OCI-LY3 (cell line): ENCODE results near the gene AQP1.

Experiments used
- H2AFZ ChIP-seq: fragments of 200-600, 300-600 bp; shearing (Covaris generic); 2 replicates; pipeline ENCODE4 v1.6.0; 2014; ENCODE audit warnings: antibody characterized with exemption, low read depth, low read length
- H3K27ac ChIP-seq: fragments of 200-600, 300-600 bp; sonication (generic); 2 replicates; pipeline ENCODE4 v1.5.1; 2014; ENCODE audit warnings: mild to moderate bottlenecking, low read length, moderate library complexity, mixed read lengths
- H3K27me3 ChIP-seq: fragments of 200-600, 300-600 bp; sonication (generic); 2 replicates; pipeline ENCODE4 v1.6.1; 2014; ENCODE audit warnings: low read depth, low read length, mixed read lengths
- H3K36me3 ChIP-seq: fragments of 200-600, 300-600 bp; sonication (generic); replicated peaks from 2 replicates; pipeline ENCODE3; 2014; ENCODE audit warnings: low read depth, low read length, mixed read lengths
- H3K4me1 ChIP-seq: fragments of 300-600, 200-600 bp; sonication (generic); 2 replicates; pipeline ENCODE4 v1.6.1; 2014; ENCODE audit warnings: low read length, mixed read lengths
- H3K4me2 ChIP-seq: fragments of 200-600, 300-600 bp; sonication (generic); 2 replicates; pipeline ENCODE4 v1.6.1; 2014; ENCODE audit warnings: low read length, mixed read lengths
- H3K4me3 ChIP-seq: fragments of 300-600, 200-600 bp; sonication (generic); 2 replicates; pipeline ENCODE4 v1.5.1; 2014; ENCODE audit warnings: antibody characterized with exemption, mild to moderate bottlenecking, low read length, moderate library complexity
- H3K79me2 ChIP-seq: fragments of 300-600, 200-600 bp; shearing (Covaris generic); 2 replicates; pipeline ENCODE4 v1.6.1; 2014; ENCODE audit warnings: mild to moderate bottlenecking, low read length, mixed read lengths
- H3K9ac ChIP-seq: fragments of 300-600, 200-600 bp; shearing (Covaris generic); 2 replicates; pipeline ENCODE4 v1.6.0; 2014; ENCODE audit warnings: mild to moderate bottlenecking, low read length, moderate library complexity
- H3K9me3 ChIP-seq: fragments of 200-600, 300-600 bp; shearing (Covaris generic); 2 replicates; pipeline ENCODE4 v1.6.1; 2014; ENCODE audit warnings: low read length, mixed read lengths; ENCODE audit not compliant: insufficient read depth
- H4K20me1 ChIP-seq: fragments of 200-600, 300-600 bp; sonication (generic); 2 replicates; pipeline ENCODE4 v1.6.1; 2016; ENCODE audit warnings: low read length, mixed read lengths; ENCODE audit not compliant: insufficient read depth
- CTCF ChIP-seq: fragments of 200-600, 300-600 bp; sonication (generic); IDR thresholded peaks from 2 replicates; pipeline ENCODE4 v1.5.1; 2014; ENCODE audit warnings: antibody characterized with exemption, low read length, low read depth
- EZH2phosphoT487 ChIP-seq: fragments of 200-600 bp; shearing (Covaris generic); IDR thresholded peaks from 2 replicates; pipeline ENCODE4 v1.6.1; 2018; ENCODE audit warnings: antibody characterized with exemption, mixed run types, low read depth

AQP1 gene

GRCh38 chr7:30901856-30902255, 9.8 kb upstream of the AQP1 start:
- no peaks in the 10 kb centered on the region for H4K20me1 ChIP-seq
- H3K79me2 ChIP-seq = no peaks in the 10 kb centered on the region
- H2AFZ ChIP-seq = no peak overlapping the region
- H3K4me2 ChIP-seq = no peak overlapping the region
- no peak for TF ChIP-seq CTCF
- TF ChIP-seq EZH2phosphoT487 = no peak
- no peaks in the 10 kb centered on the region for H3K27me3 ChIP-seq
- no peak overlapping the region for H3K4me3 ChIP-seq
- no peaks in the 10 kb centered on the region for H3K36me3 ChIP-seq
- no peak overlapping the region for H3K9ac ChIP-seq
- H3K4me1 ChIP-seq = no peaks in the 10 kb centered on the region
- H3K27ac ChIP-seq = no peak overlapping the region
- no peaks in the 10 kb centered on the region for H3K9me3 ChIP-seq

GRCh38 chr7:30902466-30902865, 9.2 kb upstream of the AQP1 start:
- no peaks in the 10 kb centered on the region for H3K36me3 ChIP-seq
- H3K27ac ChIP-seq = no peak overlapping the region
- no peaks in the 10 kb centered on the region for H4K20me1 ChIP-seq
- no peak overlapping the region for H3K9ac ChIP-seq
- no peaks in the 10 kb centered on the region for H3K79me2 ChIP-seq
- no peak overlapping the region for H3K4me3 ChIP-seq
- H3K4me2 ChIP-seq = no peak overlapping the region
- H3K4me1 ChIP-seq = no peaks in the 10 kb centered on the region
- no peaks in the 10 kb centered on the region for H3K27me3 ChIP-seq
- TF ChIP-seq EZH2phosphoT487 (no peak), CTCF (no peak)
- no peak overlapping the region for H2AFZ ChIP-seq
- no peaks in the 10 kb centered on the region for H3K9me3 ChIP-seq

- no peaks in the 10 kb centered on the region for H3K4me1 ChIP-seq
- no peaks in the 10 kb centered on the region for H3K9me3 ChIP-seq
- H3K27me3 ChIP-seq = no peaks in the 10 kb centered on the region
- TF ChIP-seq EZH2phosphoT487 = no peak
- no peaks in the 10 kb centered on the region for H4K20me1 ChIP-seq
- H3K27ac ChIP-seq = no peak overlapping the region
- no peak overlapping the region for H2AFZ ChIP-seq
- H3K4me2 ChIP-seq = no peak overlapping the region
- no peaks in the 10 kb centered on the region for H3K36me3 ChIP-seq
- no peak overlapping the region for H3K4me3 ChIP-seq
- H3K79me2 ChIP-seq = no peaks in the 10 kb centered on the region
- no peak overlapping the region for H3K9ac ChIP-seq
Observed at GRCh38 chr7:30903146-30903545, 8.5 kb upstream of the AQP1 start.

- Histone ChIP-seq H3K9me3 (no peaks in the 10 kb centered on the region), H3K27me3 (no peaks in the 10 kb centered on the region), H4K20me1 (no peaks in the 10 kb centered on the region), H3K9ac (no peak overlapping the region), H3K36me3 (no peaks in the 10 kb centered on the region), H3K4me3 (no peak overlapping the region), H3K4me2 (no peak overlapping the region), H3K4me1 (no peaks in the 10 kb centered on the region), H3K27ac (no peak overlapping the region), H3K79me2 (no peaks in the 10 kb centered on the region), H2AFZ (no peak overlapping the region)
- TF ChIP-seq CTCF (no peak), EZH2phosphoT487 (no peak)
Observed at GRCh38 chr7:30904561-30904960, 7.1 kb upstream of the AQP1 start.
